ENCODE data around the gene WDR18.

Gene WDR18, protein sequence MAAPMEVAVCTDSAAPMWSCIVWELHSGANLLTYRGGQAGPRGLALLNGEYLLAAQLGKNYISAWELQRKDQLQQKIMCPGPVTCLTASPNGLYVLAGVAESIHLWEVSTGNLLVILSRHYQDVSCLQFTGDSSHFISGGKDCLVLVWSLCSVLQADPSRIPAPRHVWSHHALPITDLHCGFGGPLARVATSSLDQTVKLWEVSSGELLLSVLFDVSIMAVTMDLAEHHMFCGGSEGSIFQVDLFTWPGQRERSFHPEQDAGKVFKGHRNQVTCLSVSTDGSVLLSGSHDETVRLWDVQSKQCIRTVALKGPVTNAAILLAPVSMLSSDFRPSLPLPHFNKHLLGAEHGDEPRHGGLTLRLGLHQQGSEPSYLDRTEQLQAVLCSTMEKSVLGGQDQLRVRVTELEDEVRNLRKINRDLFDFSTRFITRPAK

DNA sequence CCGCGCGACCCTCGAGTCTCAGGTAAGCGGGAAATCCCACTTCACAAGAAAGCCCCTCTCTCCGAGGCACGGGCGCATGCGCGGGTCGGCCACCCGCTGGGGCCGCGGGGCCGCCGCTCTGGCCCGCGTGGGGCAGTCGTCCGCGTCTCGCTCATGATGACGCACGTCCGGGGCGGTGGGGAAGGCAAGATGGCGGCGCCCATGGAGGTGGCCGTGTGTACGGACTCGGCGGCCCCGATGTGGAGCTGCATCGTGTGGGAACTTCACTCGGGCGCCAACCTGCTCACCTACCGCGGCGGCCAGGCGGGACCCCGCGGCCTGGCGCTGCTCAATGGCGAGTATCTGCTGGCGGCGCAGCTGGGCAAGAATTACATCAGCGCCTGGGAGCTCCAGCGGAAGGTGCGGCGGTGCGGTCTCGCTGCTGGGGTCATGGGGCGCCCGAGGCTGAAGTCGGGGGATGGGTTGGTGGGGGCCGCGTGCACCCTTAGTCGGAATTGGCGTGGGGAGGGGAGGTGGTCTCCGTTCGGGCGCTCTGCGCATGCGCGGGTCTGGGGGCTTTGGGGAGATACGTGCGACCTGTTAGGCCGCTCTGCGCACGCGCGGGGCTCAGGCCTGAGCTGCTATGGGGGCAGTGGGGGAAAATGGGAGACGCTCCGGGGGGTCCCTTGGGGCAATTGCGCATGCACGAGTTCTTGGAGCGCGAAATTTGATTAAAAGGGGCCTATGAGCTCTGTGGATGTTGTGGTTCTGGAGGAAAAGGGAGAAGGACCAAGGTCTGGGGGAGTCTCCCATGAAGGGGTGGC lies at the start of gene WDR18:
Gene WDR18 (plus strand): TSS at position 181 of the 803 bp plus-strand sequence. CDS start 9 bp downstream, at position 190.
- TF ChIP-seq, protein P1, sequence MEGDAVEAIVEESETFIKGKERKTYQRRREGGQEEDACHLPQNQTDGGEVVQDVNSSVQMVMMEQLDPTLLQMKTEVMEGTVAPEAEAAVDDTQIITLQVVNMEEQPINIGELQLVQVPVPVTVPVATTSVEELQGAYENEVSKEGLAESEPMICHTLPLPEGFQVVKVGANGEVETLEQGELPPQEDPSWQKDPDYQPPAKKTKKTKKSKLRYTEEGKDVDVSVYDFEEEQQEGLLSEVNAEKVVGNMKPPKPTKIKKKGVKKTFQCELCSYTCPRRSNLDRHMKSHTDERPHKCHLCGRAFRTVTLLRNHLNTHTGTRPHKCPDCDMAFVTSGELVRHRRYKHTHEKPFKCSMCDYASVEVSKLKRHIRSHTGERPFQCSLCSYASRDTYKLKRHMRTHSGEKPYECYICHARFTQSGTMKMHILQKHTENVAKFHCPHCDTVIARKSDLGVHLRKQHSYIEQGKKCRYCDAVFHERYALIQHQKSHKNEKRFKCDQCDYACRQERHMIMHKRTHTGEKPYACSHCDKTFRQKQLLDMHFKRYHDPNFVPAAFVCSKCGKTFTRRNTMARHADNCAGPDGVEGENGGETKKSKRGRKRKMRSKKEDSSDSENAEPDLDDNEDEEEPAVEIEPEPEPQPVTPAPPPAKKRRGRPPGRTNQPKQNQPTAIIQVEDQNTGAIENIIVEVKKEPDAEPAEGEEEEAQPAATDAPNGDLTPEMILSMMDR (IDR thresholded peaks at IDR 0.05), result no peak

DNA sequence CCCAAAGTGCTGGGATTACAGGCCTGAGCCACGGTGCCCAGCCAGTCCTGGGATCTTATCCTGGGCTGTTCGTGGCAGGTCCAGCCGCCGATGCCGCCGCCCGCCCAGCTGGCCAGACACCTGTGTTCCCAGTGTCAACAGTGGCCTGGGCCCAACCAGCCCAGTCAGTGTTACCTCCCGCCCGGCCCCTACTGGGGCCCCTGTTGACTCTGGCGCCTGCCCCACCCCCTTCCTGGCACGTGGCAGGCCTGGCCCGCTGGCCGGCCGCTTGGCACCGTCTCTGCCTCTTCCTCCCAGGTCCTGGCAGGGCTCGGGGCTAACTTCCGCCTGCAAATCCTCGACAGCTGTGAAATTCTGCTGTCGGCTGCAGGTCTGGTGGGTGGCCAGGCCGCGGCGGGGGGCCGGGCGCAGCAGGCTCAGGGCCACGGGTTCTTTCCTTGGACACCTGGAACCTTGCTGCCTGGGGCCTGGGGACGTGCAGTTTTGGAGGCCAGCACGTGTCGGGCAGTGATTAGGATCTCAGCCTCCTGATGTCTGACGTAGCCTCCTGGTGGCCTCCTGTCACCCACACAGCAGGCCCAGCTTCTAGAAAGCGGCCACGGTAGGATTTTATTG lies 49.2 kb upstream of the WDR18 start:
- TF ChIP-seq, protein P1 (IDR thresholded peaks at IDR 0.05), result no peak

DNA sequence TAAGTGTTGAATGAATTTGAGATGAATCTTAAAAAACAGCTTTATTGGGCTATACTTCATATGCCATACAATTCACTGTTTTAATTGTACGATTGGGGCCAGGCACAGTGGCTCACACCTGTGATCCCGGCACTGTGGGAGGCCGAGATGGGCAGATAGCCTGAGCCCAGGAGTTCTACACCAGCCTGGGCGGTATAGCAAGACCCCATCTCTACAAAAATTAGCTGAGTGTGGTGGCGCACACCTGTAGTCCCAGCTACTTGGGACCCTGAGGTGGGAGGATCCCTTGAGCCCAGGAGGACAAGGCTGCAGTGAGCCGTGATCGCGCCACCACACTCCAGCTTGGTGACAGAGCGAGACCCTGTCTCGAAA lies 48.0 kb upstream of the WDR18 start:
- TF ChIP-seq, protein P1 (IDR thresholded peaks at IDR 0.05), result no peak

DNA sequence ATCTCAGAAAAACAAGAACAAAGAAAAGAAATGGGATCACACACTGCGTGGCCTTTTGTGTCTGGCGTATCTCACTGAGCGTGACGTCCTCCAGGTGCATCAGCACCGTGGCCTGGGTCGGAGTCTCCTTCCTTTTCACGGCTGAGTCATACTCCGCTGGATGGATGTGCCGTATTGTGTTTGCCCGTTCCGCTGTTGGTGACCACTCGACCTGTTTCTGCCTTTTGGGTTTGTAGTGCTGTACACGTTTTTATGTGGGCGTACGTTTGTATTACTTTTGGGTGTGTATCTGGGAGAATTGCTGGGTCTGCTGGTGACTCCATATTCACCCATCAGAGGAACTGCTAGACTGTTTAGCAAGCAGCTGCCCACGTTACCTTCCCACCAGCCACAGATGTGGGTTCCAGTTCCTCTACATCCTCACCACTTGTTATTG lies 46.9 kb upstream of the WDR18 start:
- TF ChIP-seq, protein P1 (IDR thresholded peaks at IDR 0.05), result no peak

DNA sequence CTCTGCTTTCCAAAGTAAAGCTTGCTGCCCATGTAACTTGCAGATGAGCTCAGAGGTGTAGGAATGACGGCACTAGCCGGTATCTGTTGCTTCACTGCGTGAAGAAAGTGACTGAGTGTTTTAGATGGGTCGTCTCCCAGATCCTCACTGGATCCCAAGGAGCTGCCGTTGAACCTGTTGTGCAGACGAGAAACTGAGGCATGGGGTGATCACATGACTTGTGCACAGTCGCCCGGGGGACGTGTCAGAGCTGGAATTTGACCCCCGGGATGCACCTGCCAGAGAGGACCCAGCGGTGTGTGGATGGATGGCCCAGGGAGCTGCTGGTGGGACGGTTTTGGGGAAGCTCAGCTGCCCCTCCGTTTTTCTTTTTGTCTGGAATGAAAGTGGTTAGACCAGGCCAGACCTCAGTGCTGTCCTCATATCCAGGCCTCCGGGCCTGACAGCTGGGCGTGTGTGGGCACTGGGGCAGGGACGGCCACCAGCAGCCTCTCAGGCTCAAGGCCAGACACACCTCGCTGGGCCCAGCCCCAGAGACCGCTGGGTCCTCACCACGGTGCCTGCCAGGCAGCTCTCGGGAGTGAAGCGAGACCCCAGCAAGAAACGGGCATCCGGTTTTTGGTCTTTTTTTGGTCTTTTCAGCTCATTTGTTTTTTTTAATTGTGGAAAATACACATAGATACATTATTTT lies 45.8 kb upstream of the WDR18 start:
- TF ChIP-seq, protein P1 (IDR thresholded peaks at IDR 0.05), result no peak

DNA sequence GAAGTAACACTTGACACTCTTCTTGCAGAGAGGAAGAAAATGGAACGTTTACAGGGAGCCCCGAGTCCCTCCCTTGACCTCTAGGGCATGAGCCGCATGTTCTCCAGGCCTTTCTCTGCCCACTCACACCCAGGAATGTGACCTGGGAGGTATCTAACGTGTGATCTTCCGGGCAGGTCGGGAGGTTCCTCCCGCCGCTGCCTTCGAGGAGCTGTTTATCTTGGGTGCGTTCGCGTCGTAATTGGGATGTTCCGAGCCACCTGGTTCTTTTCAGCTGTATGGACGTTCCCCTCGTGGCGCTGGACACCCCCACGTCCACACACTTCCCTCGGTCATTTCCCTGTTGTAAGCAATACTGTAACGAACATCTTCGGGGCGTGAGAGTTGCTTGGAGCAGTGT lies 44.7 kb upstream of the WDR18 start:
- TF ChIP-seq, protein P1 (IDR thresholded peaks at IDR 0.05), result no peak

DNA sequence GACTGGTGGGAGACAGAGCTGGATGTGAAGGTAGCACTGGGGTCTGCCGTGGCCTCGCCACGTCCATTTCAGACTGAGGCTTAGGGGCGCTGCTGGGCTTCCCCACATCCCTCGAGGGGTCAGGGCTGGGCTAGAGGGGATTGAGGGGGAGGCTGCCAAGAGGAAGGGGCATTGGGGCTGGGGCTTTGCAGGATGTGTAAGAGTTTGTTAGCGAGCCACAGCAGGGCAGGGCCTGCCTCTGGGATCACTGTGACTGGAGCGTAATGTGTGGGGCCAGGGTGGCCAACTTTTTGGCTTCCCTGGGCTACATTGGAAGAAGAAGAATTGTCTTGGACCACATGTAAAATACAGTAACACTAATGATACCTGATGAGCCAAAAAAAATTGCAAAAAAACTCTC lies 44.2 kb upstream of the WDR18 start:
- TF ChIP-seq, protein P1 (IDR thresholded peaks at IDR 0.05), result no peak

All from LNCAP (cell line).